ENCODE measurements around the gene CDK13.

Gene CDK13

GRCh38 chr7:40097728-40098127 lies 147.7 kb downstream of the CDK13 start:
- H3K4me3 Mint-ChIP-seq: no peak overlapping the region
- H3K36me3 Mint-ChIP-seq (ENCODE audit: low read depth): peaks cover 21% of the 10 kb centered on the region
- TF ChIP-seq, protein P1, sequence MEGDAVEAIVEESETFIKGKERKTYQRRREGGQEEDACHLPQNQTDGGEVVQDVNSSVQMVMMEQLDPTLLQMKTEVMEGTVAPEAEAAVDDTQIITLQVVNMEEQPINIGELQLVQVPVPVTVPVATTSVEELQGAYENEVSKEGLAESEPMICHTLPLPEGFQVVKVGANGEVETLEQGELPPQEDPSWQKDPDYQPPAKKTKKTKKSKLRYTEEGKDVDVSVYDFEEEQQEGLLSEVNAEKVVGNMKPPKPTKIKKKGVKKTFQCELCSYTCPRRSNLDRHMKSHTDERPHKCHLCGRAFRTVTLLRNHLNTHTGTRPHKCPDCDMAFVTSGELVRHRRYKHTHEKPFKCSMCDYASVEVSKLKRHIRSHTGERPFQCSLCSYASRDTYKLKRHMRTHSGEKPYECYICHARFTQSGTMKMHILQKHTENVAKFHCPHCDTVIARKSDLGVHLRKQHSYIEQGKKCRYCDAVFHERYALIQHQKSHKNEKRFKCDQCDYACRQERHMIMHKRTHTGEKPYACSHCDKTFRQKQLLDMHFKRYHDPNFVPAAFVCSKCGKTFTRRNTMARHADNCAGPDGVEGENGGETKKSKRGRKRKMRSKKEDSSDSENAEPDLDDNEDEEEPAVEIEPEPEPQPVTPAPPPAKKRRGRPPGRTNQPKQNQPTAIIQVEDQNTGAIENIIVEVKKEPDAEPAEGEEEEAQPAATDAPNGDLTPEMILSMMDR (IDR thresholded peaks at IDR 0.05): no peak
- no peaks in the 10 kb centered on the region for H3K27me3 Mint-ChIP-seq (ENCODE audit: low read depth, poor library complexity)
- H3K4me1 Mint-ChIP-seq: no peaks in the 10 kb centered on the region
- H3K27ac Mint-ChIP-seq: peak overlapping the region; percentile 45
- no peak for DNase-seq
- H3K9me3 Mint-ChIP-seq: no peaks in the 10 kb centered on the region

DNA sequence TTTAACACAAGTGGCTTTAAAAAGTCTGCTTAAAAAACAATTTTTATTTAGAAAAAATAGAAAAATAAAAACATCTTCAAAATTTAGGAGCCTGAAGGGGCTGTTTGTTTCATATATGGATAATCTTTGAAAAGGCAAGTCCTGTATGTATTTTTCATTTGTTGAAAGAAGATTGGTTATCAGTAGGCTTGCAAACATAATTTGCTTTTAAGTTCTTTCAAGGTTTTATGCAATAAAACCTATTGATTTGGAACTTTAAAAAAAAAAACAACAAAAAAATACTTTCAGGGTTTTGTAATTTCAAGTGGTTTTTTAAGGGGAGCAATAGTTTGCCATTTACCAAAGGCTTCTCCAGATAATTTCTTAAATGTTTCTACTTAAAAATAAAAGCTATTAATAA lies 148.8 kb downstream of the CDK13 start:
- Mint-ChIP-seq H3K9me3 (no peaks in the 10 kb centered on the region), H3K36me3 (ENCODE audit: low read depth) (peaks cover 15% of the 10 kb centered on the region), H3K4me3 (no peak overlapping the region), H3K27ac (no peak overlapping the region), H3K27me3 (ENCODE audit: low read depth, poor library complexity) (no peaks in the 10 kb centered on the region), H3K4me1 (no peaks in the 10 kb centered on the region)
- TF ChIP-seq, protein P1 (IDR thresholded peaks at IDR 0.05): no peak
- DNase-seq: no peak

GRCh38 chr7:40099837-40100236 lies 149.8 kb downstream of the CDK13 start:
- Mint-ChIP-seq H3K36me3 (ENCODE audit: low read depth) (peaks cover 5% of the 10 kb centered on the region), H3K27ac (no peak overlapping the region), H3K4me3 (no peak overlapping the region), H3K27me3 (ENCODE audit: low read depth, poor library complexity) (no peaks in the 10 kb centered on the region), H3K9me3 (no peaks in the 10 kb centered on the region), H3K4me1 (no peaks in the 10 kb centered on the region)
- no peak for DNase-seq
- TF ChIP-seq, protein P1 (IDR thresholded peaks at IDR 0.05): no peak

GRCh38 chr7:40101201-40101600 lies 151.1 kb downstream of the CDK13 start:
- Mint-ChIP-seq H3K27ac (no peak overlapping the region), H3K27me3 (ENCODE audit: low read depth, poor library complexity) (no peaks in the 10 kb centered on the region), H3K36me3 (ENCODE audit: low read depth) (no peaks in the 10 kb centered on the region), H3K4me3 (no peak overlapping the region), H3K9me3 (no peaks in the 10 kb centered on the region), H3K4me1 (no peaks in the 10 kb centered on the region)
- no peak for DNase-seq
- TF ChIP-seq, protein P1 (IDR thresholded peaks at IDR 0.05): no peak

DNA sequence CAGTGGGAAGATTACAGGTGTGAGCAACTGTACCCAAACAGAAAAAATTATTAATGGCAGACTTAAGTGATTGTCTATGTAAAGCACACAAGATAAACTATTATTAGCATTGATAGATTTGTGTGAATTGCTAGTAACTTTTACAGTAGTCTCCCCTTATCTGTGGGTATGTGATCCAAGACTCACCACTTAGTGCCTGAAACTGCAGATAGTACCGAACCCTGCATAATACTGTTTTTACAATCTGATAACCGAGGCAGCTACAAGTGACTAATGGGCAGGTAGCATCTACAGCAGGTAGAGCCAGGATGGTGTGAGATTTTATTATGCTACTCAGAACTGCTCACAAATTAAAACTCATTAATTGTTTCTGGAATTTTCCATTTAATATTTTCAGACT lies 152.8 kb downstream of the CDK13 start:
- H3K9me3 Mint-ChIP-seq: no peaks in the 10 kb centered on the region
- H3K4me1 Mint-ChIP-seq: no peaks in the 10 kb centered on the region
- TF ChIP-seq, protein P1 (IDR thresholded peaks at IDR 0.05): no peak
- no peaks in the 10 kb centered on the region for H3K36me3 Mint-ChIP-seq (ENCODE audit: low read depth)
- H3K27me3 Mint-ChIP-seq (ENCODE audit: low read depth, poor library complexity): no peaks in the 10 kb centered on the region
- no peak overlapping the region for H3K4me3 Mint-ChIP-seq
- H3K27ac Mint-ChIP-seq: no peak overlapping the region
- no peak for DNase-seq

DNA sequence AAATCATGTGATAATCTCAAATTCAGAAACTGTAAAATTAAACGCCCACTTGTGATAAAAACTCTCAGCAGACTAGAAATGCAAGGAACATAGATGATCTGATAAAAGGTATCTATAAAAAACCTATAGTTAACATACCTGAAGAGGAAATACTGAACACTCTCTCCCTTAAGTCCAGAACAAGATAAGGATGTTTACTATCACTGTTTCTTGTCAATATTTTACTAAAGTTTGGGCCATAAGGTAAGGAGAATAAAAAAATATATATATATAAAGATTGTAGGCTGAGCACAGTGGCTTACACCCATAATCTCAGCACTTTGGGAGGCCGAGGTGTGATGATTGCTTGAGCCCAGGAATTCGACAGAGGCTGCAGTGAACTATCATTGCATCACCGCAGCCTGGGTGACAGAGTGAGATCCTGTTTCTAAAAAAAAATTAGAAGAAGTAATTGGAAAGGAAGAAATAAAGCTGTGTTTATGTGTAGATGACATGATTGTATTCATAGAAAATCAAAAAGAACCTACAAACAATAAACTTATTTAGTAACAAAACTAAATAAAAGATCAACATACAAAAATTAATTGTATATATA lies 155.9 kb downstream of the CDK13 start:
- peak overlapping the region; percentile 15 for H3K27ac Mint-ChIP-seq
- no peak for DNase-seq
- H3K27me3 Mint-ChIP-seq (ENCODE audit: low read depth, poor library complexity): no peaks in the 10 kb centered on the region
- TF ChIP-seq, protein P1 (IDR thresholded peaks at IDR 0.05): no peak
- peaks cover 6% of the 10 kb centered on the region for H3K36me3 Mint-ChIP-seq (ENCODE audit: low read depth)
- no peaks in the 10 kb centered on the region for H3K4me1 Mint-ChIP-seq
- H3K9me3 Mint-ChIP-seq: no peaks in the 10 kb centered on the region
- no peak overlapping the region for H3K4me3 Mint-ChIP-seq
